ENCODE measurements around the gene RALGAPA1.

RALGAPA1 gene

GRCh38 chr14:35696119-35696518, 113.0 kb downstream of the RALGAPA1 start:
- no peak for DNase-seq (ENCODE audit: extremely low read depth, insufficient read length)
- no peaks in the 10 kb centered on the region for H3K36me3 ChIP-seq (ENCODE audit: control insufficient read depth, insufficient read depth, low read length)
- no peaks in the 10 kb centered on the region for H3K27me3 ChIP-seq (replicated peaks; ENCODE audit: control insufficient read depth, insufficient read depth, low read length)
- H3K4me3 ChIP-seq (replicated peaks; ENCODE audit: low read depth, low read length) = no peak overlapping the region
- no peak for TF ChIP-seq CTCF (IDR thresholded peaks at IDR 0.05; ENCODE audit: insufficient read depth, low read length, poor library complexity, severe bottlenecking)

GRCh38 chr14:35695647-35696046, 113.4 kb downstream of the RALGAPA1 start:
- TF ChIP-seq CTCF (IDR thresholded peaks at IDR 0.05; ENCODE audit: insufficient read depth, low read length, poor library complexity, severe bottlenecking) = no peak
- Histone ChIP-seq H3K36me3 (ENCODE audit: control insufficient read depth, insufficient read depth, low read length) (no peaks in the 10 kb centered on the region), H3K4me3 (replicated peaks; ENCODE audit: low read depth, low read length) (no peak overlapping the region), H3K27me3 (replicated peaks; ENCODE audit: control insufficient read depth, insufficient read depth, low read length) (no peaks in the 10 kb centered on the region)
- no peak for DNase-seq (ENCODE audit: extremely low read depth, insufficient read length)

- Histone ChIP-seq H3K27me3 (replicated peaks; ENCODE audit: control insufficient read depth, insufficient read depth, low read length) (no peaks in the 10 kb centered on the region), H3K36me3 (ENCODE audit: control insufficient read depth, insufficient read depth, low read length) (no peaks in the 10 kb centered on the region), H3K4me3 (replicated peaks; ENCODE audit: low read depth, low read length) (no peak overlapping the region)
- DNase-seq (ENCODE audit: extremely low read depth, insufficient read length) = no peak
- TF ChIP-seq CTCF (IDR thresholded peaks at IDR 0.05; ENCODE audit: insufficient read depth, low read length, poor library complexity, severe bottlenecking) = no peak
Measured at GRCh38 chr14:35695072-35695471, 114.0 kb downstream of the RALGAPA1 start.

GRCh38 chr14:35689000-35689460, 120.1 kb downstream of the RALGAPA1 start:
- no peak for TF ChIP-seq CTCF (IDR thresholded peaks at IDR 0.05; ENCODE audit: insufficient read depth, low read length, poor library complexity, severe bottlenecking)
- no peaks in the 10 kb centered on the region for H3K27me3 ChIP-seq (replicated peaks; ENCODE audit: control insufficient read depth, insufficient read depth, low read length)
- no peak for DNase-seq (ENCODE audit: extremely low read depth, insufficient read length)

GRCh38 chr14:35688126-35688826, 120.8 kb downstream of the RALGAPA1 start:
- Histone ChIP-seq H3K4me3 (replicated peaks; ENCODE audit: low read depth, low read length) (no peak overlapping the region), H3K36me3 (ENCODE audit: control insufficient read depth, insufficient read depth, low read length) (peaks cover 1% of the 10 kb centered on the region), H3K27me3 (replicated peaks; ENCODE audit: control insufficient read depth, insufficient read depth, low read length) (no peaks in the 10 kb centered on the region)
- TF ChIP-seq CTCF (IDR thresholded peaks at IDR 0.05; ENCODE audit: insufficient read depth, low read length, poor library complexity, severe bottlenecking) = no peak
- no peak for DNase-seq (ENCODE audit: extremely low read depth, insufficient read length)

More at GRCh38 chr14:35689000-35689460, 120.1 kb downstream of the RALGAPA1 start:
- peaks cover 1% of the 10 kb centered on the region for H3K36me3 ChIP-seq (ENCODE audit: control insufficient read depth, insufficient read depth, low read length)
- no peak overlapping the region for H3K4me3 ChIP-seq (replicated peaks; ENCODE audit: low read depth, low read length)

Measured in GM06990 (cell line).